Subcutaneous abdominal adipose tissue (tissue), 5 donors: Measurements from ENCODE around the gene DRAP1.
A peak's percentile ranks its signal among the peaks of the same experiment; 100 is the strongest.

Experiments
- H3K27ac ChIP-seq: one replicate; pipeline ENCODE4 v1.7.0; 2013; ENCODE audit warnings: low read depth, mild to moderate bottlenecking, inconsistent platforms, low read length, moderate library complexity
- H3K27me3 ChIP-seq, 5 donors: one replicate each; pipeline ENCODE4 v1.7.0; 2013; ENCODE audit warnings: low read length in 5 of 5, inconsistent platforms in 1 of 5; ENCODE audit not compliant: control insufficient read depth in 5 of 5, insufficient read depth in 4 of 5
- H3K36me3 ChIP-seq, 5 donors: one replicate each; pipeline ENCODE4 v1.7.0; 2013; ENCODE audit warnings: low read length in 5 of 5; ENCODE audit not compliant: control insufficient read depth in 5 of 5, insufficient read depth in 5 of 5
- H3K4me1 ChIP-seq, 5 donors: one replicate each; pipeline ENCODE4 v1.7.0; 2013; ENCODE audit warnings: low read length in 5 of 5, mild to moderate bottlenecking in 3 of 5, moderate library complexity in 1 of 5; ENCODE audit not compliant: control insufficient read depth in 5 of 5, insufficient read depth in 5 of 5
- H3K4me3 ChIP-seq, 5 donors: one replicate each; pipeline ENCODE4 v1.7.0; 2013; ENCODE audit warnings: low read length in 5 of 5, low read depth in 1 of 5
- H3K9ac ChIP-seq, 5 donors: one replicate each; pipeline ENCODE4 v1.7.0; 2013; ENCODE audit warnings: low read length in 5 of 5, mild to moderate bottlenecking in 4 of 5, moderate library complexity in 3 of 5
- H3K9me3 ChIP-seq, 5 donors: one replicate each; pipeline ENCODE4 v1.7.0; 2013; ENCODE audit warnings: low read length in 5 of 5; ENCODE audit not compliant: control insufficient read depth in 5 of 5
- donor health status: healthy.
- donor health status: healthy.
- donor health status: healthy.
- donor health status: healthy.
- donor health status: healthy.

The DRAP1 gene

GRCh38 chr11:65919141-65919572 lies at the start of gene DRAP1:
TSS of gene DRAP1 (plus strand) at chr11:65919426. CDS start at chr11:65919502, 76 bp downstream.
- H3K9me3 ChIP-seq = no peaks in the 10 kb centered on the region
- no peaks in the 10 kb centered on the region for H3K27me3 ChIP-seq
- peaks cover 0 to 25% (median 19%) of the 10 kb centered on the region in 5 donors for H3K36me3 ChIP-seq
- H3K4me3 ChIP-seq = peak within 1 kb of the TSS; percentile 83 to 96 (median 94)
- peak within 1 kb of the TSS; percentile 86 for H3K27ac ChIP-seq
- peak within 1 kb of the TSS; percentile 73 to 100 (median 95) for H3K9ac ChIP-seq
- peaks cover 26 to 56% (median 54%) of the 10 kb centered on the region in 5 donors for H3K4me1 ChIP-seq

GRCh38 chr11:65869643-65870306 lies 49.5 kb upstream of the DRAP1 start:
- Histone ChIP-seq H3K36me3 (peaks cover 0 to 50% (median 45%) of the 10 kb centered on the region in 5 donors), H3K4me1 (peaks cover 8 to 40% (median 34%) of the 10 kb centered on the region in 5 donors), H3K9ac (no peak overlapping the region), H3K27me3 (no peaks in the 10 kb centered on the region), H3K4me3 (no peak overlapping the region), H3K9me3 (no peaks in the 10 kb centered on the region), H3K27ac (no peak overlapping the region)

- H3K36me3 ChIP-seq = peaks cover 0 to 45% (median 39%) of the 10 kb centered on the region in 5 donors
These were observed 48.9 kb upstream of the DRAP1 start for GRCh38 chr11:65870307-65870658.

GRCh38 chr11:65870706-65871681 lies 48.2 kb upstream of the DRAP1 start:
- H3K27ac ChIP-seq = peak overlapping the region; percentile 88

More at GRCh38 chr11:65870307-65870658, 48.9 kb upstream of the DRAP1 start:
- Histone ChIP-seq H3K27ac (no peak overlapping the region), H3K27me3 (no peaks in the 10 kb centered on the region), H3K4me1 (peaks cover 8 to 40% (median 34%) of the 10 kb centered on the region in 5 donors), H3K4me3 (peak overlapping the region in 1 of 5 donors; percentile 12), H3K9ac (no peak overlapping the region), H3K9me3 (no peaks in the 10 kb centered on the region)

GRCh38 chr11:65871811-65872548 lies 47.2 kb upstream of the DRAP1 start:
- peak overlapping the region; percentile 68 to 86 (median 76) for H3K9ac ChIP-seq

More at GRCh38 chr11:65870706-65871681, 48.2 kb upstream of the DRAP1 start:
- peak overlapping the region; percentile 26 to 86 (median 76) for H3K9ac ChIP-seq
- peaks cover 0 to 38% (median 32%) of the 10 kb centered on the region in 5 donors for H3K36me3 ChIP-seq
- H3K27me3 ChIP-seq = no peaks in the 10 kb centered on the region
- H3K4me1 ChIP-seq = peaks cover 8 to 40% (median 34%) of the 10 kb centered on the region in 5 donors
- no peaks in the 10 kb centered on the region for H3K9me3 ChIP-seq
- peak overlapping the region; percentile 64 to 76 (median 65) for H3K4me3 ChIP-seq

GRCh38 chr11:65872586-65873317 lies 46.5 kb upstream of the DRAP1 start, which contains the start of gene EFEMP2:
TSS of gene EFEMP2 (minus strand) at chr11:65872800. CDS start at chr11:65872354, 446 bp downstream.
- Histone ChIP-seq H3K9me3 (no peaks in the 10 kb centered on the region), H3K4me1 (peaks cover 8 to 40% (median 34%) of the 10 kb centered on the region in 5 donors), H3K4me3 (peak within 1 kb of the TSS; percentile 70 to 85 (median 76)), H3K36me3 (peaks cover 0 to 23% (median 17%) of the 10 kb centered on the region in 5 donors), H3K9ac (peak within 1 kb of the TSS; percentile 68 to 86 (median 76)), H3K27ac (peak within 1 kb of the TSS; percentile 88), H3K27me3 (no peaks in the 10 kb centered on the region)

More at GRCh38 chr11:65871811-65872548, 47.2 kb upstream of the DRAP1 start:
- Histone ChIP-seq H3K4me3 (peak overlapping the region; percentile 64 to 76 (median 65)), H3K4me1 (peaks cover 8 to 40% (median 34%) of the 10 kb centered on the region in 5 donors), H3K36me3 (peaks cover 0 to 30% (median 22%) of the 10 kb centered on the region in 5 donors), H3K9me3 (no peaks in the 10 kb centered on the region), H3K27ac (peak overlapping the region; percentile 88), H3K27me3 (no peaks in the 10 kb centered on the region)

- peak overlapping the region; percentile 70 to 85 (median 76) for H3K4me3 ChIP-seq
- peaks cover 8 to 40% (median 34%) of the 10 kb centered on the region in 5 donors for H3K4me1 ChIP-seq
- H3K36me3 ChIP-seq = peaks cover 0 to 15% (median 9%) of the 10 kb centered on the region in 5 donors
- H3K9me3 ChIP-seq = no peaks in the 10 kb centered on the region
- H3K27me3 ChIP-seq = no peaks in the 10 kb centered on the region
- peak overlapping the region; percentile 62 for H3K27ac ChIP-seq
- H3K9ac ChIP-seq = peak overlapping the region in 4 of 5 donors; percentile 61 to 82 (median 74)
These were observed 45.7 kb upstream of the DRAP1 start for GRCh38 chr11:65873318-65874156.

GRCh38 chr11:65879617-65880016 lies 39.6 kb upstream of the DRAP1 start, which contains the start of gene CTSW:
TSS of gene CTSW (plus strand) at chr11:65879837. CDS start at chr11:65879855, 18 bp downstream.
- H3K4me1 ChIP-seq = no peaks in the 10 kb centered on the region
- H3K9ac ChIP-seq = no peak within 1 kb of the TSS
- H3K9me3 ChIP-seq = no peaks in the 10 kb centered on the region
- H3K27me3 ChIP-seq = no peaks in the 10 kb centered on the region
- no peak within 1 kb of the TSS for H3K4me3 ChIP-seq
- H3K36me3 ChIP-seq = peaks cover 0 to 24% (median 21%) of the 10 kb centered on the region in 5 donors
- no peak within 1 kb of the TSS for H3K27ac ChIP-seq
